Retinal pigment epithelial cell (primary cell): ENCODE data around the gene EID2.

ENCODE experiments used
- DNase-seq: peaks from one replicate; pipeline ENCODE4 v3.0.0-alpha.2; 2010; ENCODE audit warnings: low read depth
- H3K4me3 ChIP-seq: 2 replicates; pipeline ENCODE4 v1.5.1; 2011; ENCODE audit warnings: mild to moderate bottlenecking, low read length, control low read depth, moderate library complexity
- TF ChIP-seq, protein P1 (sequence below): conservative IDR thresholded peaks from 2 replicates; pipeline ENCODE4 v1.5.1; 2011; ENCODE audit warnings: low read depth, low read length, control low read depth, inconsistent platforms

The EID2 gene

DNA sequence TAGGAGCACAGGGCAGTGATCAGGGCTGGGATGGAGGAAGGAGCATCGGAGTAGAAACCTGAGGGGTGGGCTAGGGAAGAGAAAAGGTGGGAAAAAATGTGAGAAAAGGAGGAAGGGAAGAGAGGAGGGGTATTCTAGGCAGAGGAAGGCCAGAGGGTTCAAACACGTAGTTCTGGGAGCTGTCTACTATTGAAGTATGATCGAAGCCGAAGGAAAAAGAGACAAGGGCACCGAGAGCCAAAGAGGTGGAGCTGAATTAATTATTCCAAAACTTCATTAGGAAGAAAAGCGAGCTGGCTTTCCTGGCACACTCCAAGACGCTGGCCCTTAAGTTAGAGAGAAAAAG lies 33.4 kb downstream of the EID2 start:
- TF ChIP-seq, protein P1, sequence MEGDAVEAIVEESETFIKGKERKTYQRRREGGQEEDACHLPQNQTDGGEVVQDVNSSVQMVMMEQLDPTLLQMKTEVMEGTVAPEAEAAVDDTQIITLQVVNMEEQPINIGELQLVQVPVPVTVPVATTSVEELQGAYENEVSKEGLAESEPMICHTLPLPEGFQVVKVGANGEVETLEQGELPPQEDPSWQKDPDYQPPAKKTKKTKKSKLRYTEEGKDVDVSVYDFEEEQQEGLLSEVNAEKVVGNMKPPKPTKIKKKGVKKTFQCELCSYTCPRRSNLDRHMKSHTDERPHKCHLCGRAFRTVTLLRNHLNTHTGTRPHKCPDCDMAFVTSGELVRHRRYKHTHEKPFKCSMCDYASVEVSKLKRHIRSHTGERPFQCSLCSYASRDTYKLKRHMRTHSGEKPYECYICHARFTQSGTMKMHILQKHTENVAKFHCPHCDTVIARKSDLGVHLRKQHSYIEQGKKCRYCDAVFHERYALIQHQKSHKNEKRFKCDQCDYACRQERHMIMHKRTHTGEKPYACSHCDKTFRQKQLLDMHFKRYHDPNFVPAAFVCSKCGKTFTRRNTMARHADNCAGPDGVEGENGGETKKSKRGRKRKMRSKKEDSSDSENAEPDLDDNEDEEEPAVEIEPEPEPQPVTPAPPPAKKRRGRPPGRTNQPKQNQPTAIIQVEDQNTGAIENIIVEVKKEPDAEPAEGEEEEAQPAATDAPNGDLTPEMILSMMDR, result no peak
- DNase-seq, result no peak
- H3K4me3 ChIP-seq, result no peak overlapping the region

- DNase-seq, result no peak
- no peak overlapping the region for H3K4me3 ChIP-seq
- TF ChIP-seq, protein P1, result peak; percentile 59
Observed at GRCh38 chr19:39502640-39503417, 37.1 kb downstream of the EID2 start.

DNA sequence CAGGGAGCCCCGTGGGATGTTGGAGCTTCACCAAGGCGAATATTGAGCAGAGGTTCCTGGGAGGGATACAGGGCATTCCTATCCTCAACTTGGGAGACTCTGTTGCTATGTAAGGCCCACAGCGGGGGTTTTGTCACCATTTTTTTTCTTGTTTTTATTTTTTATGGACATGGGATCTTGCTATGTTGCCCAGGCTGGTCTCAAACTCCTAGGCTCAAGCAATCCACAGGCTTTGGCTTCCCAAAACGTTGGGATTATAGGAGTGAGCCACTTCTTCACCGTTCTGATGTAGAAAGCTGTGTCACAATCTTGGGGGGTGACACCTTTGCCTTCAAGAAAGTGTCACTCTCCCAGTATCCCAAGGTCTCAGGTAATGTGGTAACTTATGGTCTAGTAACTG lies 38.6 kb downstream of the EID2 start:
- TF ChIP-seq, protein P1, result no peak
- DNase-seq, result no peak
- no peak overlapping the region for H3K4me3 ChIP-seq

GRCh38 chr19:39500543-39500942 lies 39.4 kb downstream of the EID2 start:
- H3K4me3 ChIP-seq, result no peak overlapping the region
- TF ChIP-seq, protein P1, result no peak
- DNase-seq, result no peak

- TF ChIP-seq, protein P1, result no peak
- no peak overlapping the region for H3K4me3 ChIP-seq
- no peak for DNase-seq
Observed at GRCh38 chr19:39499932-39500331, 40.0 kb downstream of the EID2 start.

DNA sequence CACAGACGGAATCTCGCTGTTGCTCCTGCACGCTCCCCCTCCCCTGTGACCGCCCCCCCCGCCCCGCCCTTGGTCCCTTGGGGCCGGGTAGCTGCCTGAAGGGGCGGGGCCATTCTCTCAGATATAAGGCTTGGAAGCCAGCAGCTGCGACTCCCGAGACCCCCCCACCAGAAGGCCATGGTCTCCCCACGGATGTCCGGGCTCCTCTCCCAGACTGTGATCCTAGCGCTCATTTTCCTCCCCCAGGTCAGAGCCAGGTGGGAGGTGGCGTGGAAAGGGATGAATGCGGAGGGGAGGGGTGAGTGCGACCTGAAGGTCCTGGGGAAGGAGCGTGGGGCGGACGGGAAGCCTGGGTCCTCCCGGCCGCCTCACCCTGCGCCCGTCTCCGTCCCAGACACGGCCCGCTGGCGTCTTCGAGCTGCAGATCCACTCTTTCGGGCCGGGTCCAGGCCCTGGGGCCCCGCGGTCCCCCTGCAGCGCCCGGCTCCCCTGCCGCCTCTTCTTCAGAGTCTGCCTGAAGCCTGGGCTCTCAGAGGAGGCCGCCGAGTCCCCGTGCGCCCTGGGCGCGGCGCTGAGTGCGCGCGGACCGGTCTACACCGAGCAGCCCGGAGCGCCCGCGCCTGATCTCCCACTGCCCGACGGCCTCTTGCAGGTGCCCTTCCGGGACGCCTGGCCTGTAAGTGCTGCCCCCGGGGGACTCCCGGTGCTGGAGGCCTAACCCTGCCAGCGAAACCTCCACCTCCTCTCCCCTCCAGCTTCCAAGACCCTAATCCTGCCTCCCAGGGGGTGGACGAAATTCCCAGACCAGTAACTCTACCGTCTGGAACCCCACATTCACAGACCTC lies 40.9 kb downstream of the EID2 start, which contains the start of gene DLL3:
Gene DLL3, plus strand, starts transcription at position 150 of the 845 bp plus-strand sequence. Its CDS starts 28 bp downstream, at position 178.
- TF ChIP-seq, protein P1, result no peak
- no peak for DNase-seq
- peak within 1 kb of the TSS; percentile 20 for H3K4me3 ChIP-seq
